Thymus (tissue), 11 donors: Measurements from ENCODE around the gene RAB41. TPM values are rescaled to one million over a fixed set of nuclear protein-coding genes. Genes with fewer than 3 reads are reported as not detected.
"Not testable (repeated sequence)": the region's sequence is repeated elsewhere in the genome, so short reads cannot be mapped to it uniquely, and the experiment has no call there.

Experiments used
- DNase-seq, 9 donors: peaks; one replicate each; pipeline ENCODE4 v3.0.0-alpha.2; 2013; ENCODE audit warnings: low spot score in 9 of 9, low read depth in 6 of 9, missing footprints in 1 of 9
- H3K27ac ChIP-seq, 2 donors: one replicate each; pipeline ENCODE4 v1.5.1; 2013; ENCODE audit warnings: control low read depth in 1 of 2, low read depth in 1 of 2, low read length in 1 of 2, mild to moderate bottlenecking in 1 of 2, moderate library complexity in 1 of 2
- H3K27me3 ChIP-seq, 2 donors: one replicate each; pipeline ENCODE4 v1.5.1; 2013; ENCODE audit warnings: low read length in 1 of 2; ENCODE audit not compliant: control insufficient read depth in 2 of 2, insufficient read depth in 1 of 2
- H3K36me3 ChIP-seq, 2 donors: one replicate each; pipeline ENCODE4 v1.5.1; 2013; ENCODE audit warnings: low read length in 1 of 2, mild to moderate bottlenecking in 1 of 2, moderate library complexity in 1 of 2; ENCODE audit not compliant: control insufficient read depth in 2 of 2, insufficient read depth in 2 of 2
- H3K4me1 ChIP-seq, 2 donors: one replicate each; pipeline ENCODE4 v1.5.1; 2013; ENCODE audit warnings: low read length in 2 of 2; ENCODE audit not compliant: control insufficient read depth in 2 of 2, insufficient read depth in 2 of 2
- H3K4me3 ChIP-seq, 2 donors: one replicate each; pipeline ENCODE4 v1.5.1; 2013; ENCODE audit warnings: low read length in 2 of 2, control low read depth in 1 of 2, mild to moderate bottlenecking in 1 of 2
- H3K9me3 ChIP-seq, 2 donors: one replicate each; pipeline ENCODE4 v1.5.1; 2013; ENCODE audit warnings: low read length in 1 of 2, mild to moderate bottlenecking in 1 of 2; ENCODE audit not compliant: control insufficient read depth in 2 of 2, insufficient read depth in 1 of 2
- WGBS: extraction: QIAGEN DNeasy Blood & Tissue Kit; methylation state at CpG from one replicate; pipeline ENCODE4 v1.1.7; 2013; 5-methylcytosine and 5-hydroxymethylcytosine counted together
- polyA plus RNA-seq: library from polyadenylated mRNA; stranded (reverse); fragments of 200-250 nt; gene quantifications from one replicate; pipeline ENCODE4 v1.2.3, GENCODE V29; 2013
- total RNA-seq: library from RNA; stranded (reverse); fragments of 120-200 nt; gene quantifications from one replicate; pipeline ENCODE4 v1.2.4, GENCODE V29; 2013
- donor health status: healthy.

The RAB41 gene
- total and polyA plus RNA-seq, 2 donors: 0.09 TPM; not detected in 1

GRCh38 chrX:70254063-70254400, 27.9 kb upstream of the RAB41 start:
- WGBS: 97% methylated on average over 1 of the region's 1 CpG
- H3K4me3 ChIP-seq: no peak overlapping the region
- H3K4me1 ChIP-seq: no peaks in the 10 kb centered on the region
- H3K36me3 ChIP-seq: no peaks in the 10 kb centered on the region
- H3K27ac ChIP-seq: no peak overlapping the region
- H3K27me3 ChIP-seq: no peaks in the 10 kb centered on the region
- DNase-seq: no peak
- no peaks in the 10 kb centered on the region for H3K9me3 ChIP-seq

GRCh38 chrX:70254909-70255308, 27.1 kb upstream of the RAB41 start:
- Histone ChIP-seq H3K27ac (no peak overlapping the region), H3K4me3 (no peak overlapping the region), H3K9me3 (no peaks in the 10 kb centered on the region), H3K36me3 (no peaks in the 10 kb centered on the region), H3K27me3 (no peaks in the 10 kb centered on the region), H3K4me1 (no peaks in the 10 kb centered on the region)
- WGBS: 98% methylated on average over 3 of the region's 3 CpGs
- no peak for DNase-seq

GRCh38 chrX:70255452-70255851, 26.5 kb upstream of the RAB41 start:
- no peak for DNase-seq
- Histone ChIP-seq H3K27me3 (no peaks in the 10 kb centered on the region), H3K27ac (no peak overlapping the region), H3K36me3 (no peaks in the 10 kb centered on the region), H3K4me3 (no peak overlapping the region), H3K9me3 (no peaks in the 10 kb centered on the region), H3K4me1 (no peaks in the 10 kb centered on the region)
- WGBS: 97% methylated on average over 2 of the region's 2 CpGs

GRCh38 chrX:70257423-70258288, 24.3 kb upstream of the RAB41 start:
- WGBS: 93% methylated on average over 5 of the region's 5 CpGs

GRCh38 chrX:70260104-70260503, 21.9 kb upstream of the RAB41 start, which contains the start of gene P2RY4:
Gene P2RY4 (minus strand): TSS chrX:70260204. CDS start chrX:70259624, 580 bp downstream.
- no peaks in the 10 kb centered on the region for H3K9me3 ChIP-seq
- 93% methylated on average over 4 of the region's 4 CpGs for WGBS
- no peaks in the 10 kb centered on the region for H3K27me3 ChIP-seq
- H3K4me3 ChIP-seq: no peak within 1 kb of the TSS
- no peaks in the 10 kb centered on the region for H3K4me1 ChIP-seq
- no peaks in the 10 kb centered on the region for H3K36me3 ChIP-seq
- H3K27ac ChIP-seq: no peak within 1 kb of the TSS
- DNase-seq: no peak

More at GRCh38 chrX:70257423-70258288, 24.3 kb upstream of the RAB41 start:
- H3K27me3 ChIP-seq: no peaks in the 10 kb centered on the region
- no peak overlapping the region for H3K27ac ChIP-seq
- H3K36me3 ChIP-seq: no peaks in the 10 kb centered on the region
- no peaks in the 10 kb centered on the region for H3K9me3 ChIP-seq
- H3K4me3 ChIP-seq: no peak overlapping the region
- DNase-seq: no peak
- H3K4me1 ChIP-seq: no peaks in the 10 kb centered on the region

GRCh38 chrX:70262952-70263567, 18.9 kb upstream of the RAB41 start:
- H3K4me3 ChIP-seq: no peak overlapping the region
- no peaks in the 10 kb centered on the region for H3K4me1 ChIP-seq
- 39% methylated on average over 7 of the region's 7 CpGs for WGBS
- H3K27ac ChIP-seq: no peak overlapping the region
- peak in 8 of 9 donors; percentile 2 to 55 (median 22) for DNase-seq
- H3K36me3 ChIP-seq: no peaks in the 10 kb centered on the region
- no peaks in the 10 kb centered on the region for H3K9me3 ChIP-seq
- H3K27me3 ChIP-seq: no peaks in the 10 kb centered on the region

- H3K4me3 ChIP-seq: no peak overlapping the region
- 90% methylated on average over 3 of the region's 3 CpGs for WGBS
These were observed 17.2 kb upstream of the RAB41 start for GRCh38 chrX:70264784-70265183.

GRCh38 chrX:70268034-70268433, 13.9 kb upstream of the RAB41 start, which contains the start of gene ARR3:
Gene ARR3 (plus strand): TSS chrX:70268334. CDS start chrX:70269386, 1,052 bp downstream.
- no peak within 1 kb of the TSS for H3K27ac ChIP-seq
- H3K9me3 ChIP-seq: no peaks in the 10 kb centered on the region
- H3K27me3 ChIP-seq: no peaks in the 10 kb centered on the region
- DNase-seq: no peak
- H3K36me3 ChIP-seq: no peaks in the 10 kb centered on the region
- no peaks in the 10 kb centered on the region for H3K4me1 ChIP-seq
- H3K4me3 ChIP-seq: no peak within 1 kb of the TSS

More at GRCh38 chrX:70264784-70265183, 17.2 kb upstream of the RAB41 start:
- Histone ChIP-seq H3K27me3 (no peaks in the 10 kb centered on the region), H3K9me3 (no peaks in the 10 kb centered on the region), H3K4me1 (no peaks in the 10 kb centered on the region), H3K27ac (no peak overlapping the region), H3K36me3 (no peaks in the 10 kb centered on the region)
- no peak for DNase-seq

- not testable (repeated sequence) for H3K27me3 ChIP-seq, DNase-seq, H3K4me3 ChIP-seq, H3K9me3 ChIP-seq, H3K4me1 ChIP-seq, H3K36me3 ChIP-seq, H3K27ac ChIP-seq
- 89% methylated on average over 7 of the region's 7 CpGs for WGBS
These were observed 7.9 kb upstream of the RAB41 start for GRCh38 chrX:70274029-70274428.
